ENCODE results near the gene STX16. TPM values are rescaled to one million over a fixed set of nuclear protein-coding genes. Genes with fewer than 3 reads are reported as not detected.

STX16 gene
- total RNA-seq, 1 experiment from 2014 or later, result 93.3 TPM

DNA sequence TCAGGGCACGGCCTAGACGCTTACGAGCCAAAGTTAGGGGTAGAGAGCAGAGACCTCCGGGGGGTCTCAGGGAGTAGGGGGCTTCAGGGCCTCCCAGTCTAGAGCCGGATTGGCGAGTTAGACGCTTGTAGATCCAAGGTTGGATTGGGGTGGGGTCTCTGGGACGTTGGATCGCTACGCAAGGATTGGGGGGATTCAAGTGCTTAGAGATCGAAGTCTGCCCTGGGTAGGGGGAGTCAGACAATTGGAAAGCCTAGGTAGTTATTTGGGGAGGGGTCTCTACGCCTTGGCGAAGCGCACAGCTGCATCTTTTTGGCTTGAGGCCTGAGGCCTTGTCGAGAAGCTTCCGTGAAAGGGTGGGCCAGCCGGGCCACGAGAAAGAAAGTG, 469 bp downstream of the STX16 start:
- no TSS peak for BruUV-seq (replicated peaks)
- intact Hi-C loops (cut with micrococcal nuclease), result loop anchor here (5.0 kb wide), 2 partner anchors 201 to 344 kb away; partner anchors contain the start of genes GNAS, GNAS-AS1 and RAB22A
- Mint-ChIP-seq H3K9me3 (ENCODE audit: unreplicated experiment) (no peaks in the 10 kb centered on the region), H3K4me3 (ENCODE audit: unreplicated experiment) (peak overlapping the region; percentile 96), H3K4me1 (ENCODE audit: insufficient read depth, unreplicated experiment) (peaks cover 19% of the 10 kb centered on the region), H3K27me3 (ENCODE audit: insufficient read depth, unreplicated experiment) (no peaks in the 10 kb centered on the region), H3K27ac (ENCODE audit: low read depth, unreplicated experiment) (peak overlapping the region; percentile 99), H3K36me3 (ENCODE audit: insufficient read depth, unreplicated experiment) (peaks cover 25% of the 10 kb centered on the region)
- POLR2A ChIA-PET, result interaction anchor here (0.7 to 4.9 kb wide), 52 partner anchors 8 to 1130 kb away, joined by 3 to 57 read pairs (median 5); partner anchors contain the start of genes ATP5F1E, GNAS, GNAS-AS1 and NPEPL1
- TF ChIP-seq, protein P1, sequence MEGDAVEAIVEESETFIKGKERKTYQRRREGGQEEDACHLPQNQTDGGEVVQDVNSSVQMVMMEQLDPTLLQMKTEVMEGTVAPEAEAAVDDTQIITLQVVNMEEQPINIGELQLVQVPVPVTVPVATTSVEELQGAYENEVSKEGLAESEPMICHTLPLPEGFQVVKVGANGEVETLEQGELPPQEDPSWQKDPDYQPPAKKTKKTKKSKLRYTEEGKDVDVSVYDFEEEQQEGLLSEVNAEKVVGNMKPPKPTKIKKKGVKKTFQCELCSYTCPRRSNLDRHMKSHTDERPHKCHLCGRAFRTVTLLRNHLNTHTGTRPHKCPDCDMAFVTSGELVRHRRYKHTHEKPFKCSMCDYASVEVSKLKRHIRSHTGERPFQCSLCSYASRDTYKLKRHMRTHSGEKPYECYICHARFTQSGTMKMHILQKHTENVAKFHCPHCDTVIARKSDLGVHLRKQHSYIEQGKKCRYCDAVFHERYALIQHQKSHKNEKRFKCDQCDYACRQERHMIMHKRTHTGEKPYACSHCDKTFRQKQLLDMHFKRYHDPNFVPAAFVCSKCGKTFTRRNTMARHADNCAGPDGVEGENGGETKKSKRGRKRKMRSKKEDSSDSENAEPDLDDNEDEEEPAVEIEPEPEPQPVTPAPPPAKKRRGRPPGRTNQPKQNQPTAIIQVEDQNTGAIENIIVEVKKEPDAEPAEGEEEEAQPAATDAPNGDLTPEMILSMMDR (IDR thresholded peaks at IDR 0.05; ENCODE audit: unreplicated experiment), result no peak
- no peak for DNase-seq (ENCODE audit: unreplicated experiment)
- CTCF ChIA-PET, result interaction anchor here (0.6 to 2.0 kb wide), 25 partner anchors 8 to 1131 kb away, joined by 3 to 15 read pairs (median 3); partner anchors contain the start of genes GNAS, GNAS-AS1 and NPEPL1

DNA sequence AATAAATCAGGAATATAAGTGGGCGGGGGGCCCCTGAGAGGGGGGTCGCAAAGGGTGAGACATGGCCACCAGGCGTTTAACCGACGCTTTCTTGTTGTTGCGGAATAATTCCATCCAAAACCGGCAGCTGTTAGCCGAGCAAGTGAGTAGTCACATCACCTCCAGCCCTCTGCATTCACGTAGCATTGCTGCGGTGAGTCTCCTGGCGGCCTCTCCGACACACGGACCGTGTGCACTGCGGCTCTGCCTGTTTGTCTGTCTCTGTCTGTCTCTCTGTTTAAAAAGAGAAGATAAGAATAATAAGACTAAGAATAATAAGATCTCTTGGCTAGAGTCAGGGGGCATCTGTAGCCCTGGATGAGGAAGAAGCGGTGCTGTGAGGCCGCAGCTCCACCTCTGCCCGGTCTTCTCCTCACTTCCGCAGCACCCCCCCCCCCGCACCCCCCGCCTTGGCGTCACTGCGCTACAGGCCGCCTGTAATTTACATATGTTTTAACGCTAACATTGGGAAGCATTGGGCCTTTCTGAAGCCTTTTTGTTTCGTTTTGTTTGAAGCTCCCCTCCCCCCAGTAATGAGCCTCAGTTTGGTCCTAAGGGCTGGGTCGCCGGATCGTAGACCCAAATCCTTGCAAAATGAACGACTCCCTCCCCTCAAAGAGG, 993 bp downstream of the STX16 start:
- TF ChIP-seq, protein P1 (IDR thresholded peaks at IDR 0.05; ENCODE audit: unreplicated experiment), result no peak
- intact Hi-C loops (cut with micrococcal nuclease), result loop anchor here (1.0 to 5.0 kb wide), 3 partner anchors 200 to 415 kb away; partner anchors contain the start of genes GNAS, GNAS-AS1 and RAB22A
- CTCF ChIA-PET, result interaction anchor here (0.6 to 2.0 kb wide), 22 partner anchors 7 to 1056 kb away, joined by 3 to 15 read pairs (median 3); partner anchors contain the start of genes GNAS and GNAS-AS1
- peak overlapping the region; percentile 96 for H3K4me3 Mint-ChIP-seq (ENCODE audit: unreplicated experiment)
- BruUV-seq (replicated peaks), result TSS peak; percentile 96
- H3K9me3 Mint-ChIP-seq (ENCODE audit: unreplicated experiment), result no peaks in the 10 kb centered on the region
- H3K27me3 Mint-ChIP-seq (ENCODE audit: insufficient read depth, unreplicated experiment), result no peaks in the 10 kb centered on the region
- peaks cover 23% of the 10 kb centered on the region for H3K4me1 Mint-ChIP-seq (ENCODE audit: insufficient read depth, unreplicated experiment)
- H3K36me3 Mint-ChIP-seq (ENCODE audit: insufficient read depth, unreplicated experiment), result peaks cover 27% of the 10 kb centered on the region
- H3K27ac Mint-ChIP-seq (ENCODE audit: low read depth, unreplicated experiment), result peak overlapping the region; percentile 99
- DNase-seq (ENCODE audit: unreplicated experiment), result peak; percentile 78
- POLR2A ChIA-PET, result interaction anchor here (0.6 to 4.9 kb wide), 42 partner anchors 8 to 1130 kb away, joined by 3 to 57 read pairs (median 5); partner anchors contain the start of genes ATP5F1E, RAB22A and VAPB

DNA sequence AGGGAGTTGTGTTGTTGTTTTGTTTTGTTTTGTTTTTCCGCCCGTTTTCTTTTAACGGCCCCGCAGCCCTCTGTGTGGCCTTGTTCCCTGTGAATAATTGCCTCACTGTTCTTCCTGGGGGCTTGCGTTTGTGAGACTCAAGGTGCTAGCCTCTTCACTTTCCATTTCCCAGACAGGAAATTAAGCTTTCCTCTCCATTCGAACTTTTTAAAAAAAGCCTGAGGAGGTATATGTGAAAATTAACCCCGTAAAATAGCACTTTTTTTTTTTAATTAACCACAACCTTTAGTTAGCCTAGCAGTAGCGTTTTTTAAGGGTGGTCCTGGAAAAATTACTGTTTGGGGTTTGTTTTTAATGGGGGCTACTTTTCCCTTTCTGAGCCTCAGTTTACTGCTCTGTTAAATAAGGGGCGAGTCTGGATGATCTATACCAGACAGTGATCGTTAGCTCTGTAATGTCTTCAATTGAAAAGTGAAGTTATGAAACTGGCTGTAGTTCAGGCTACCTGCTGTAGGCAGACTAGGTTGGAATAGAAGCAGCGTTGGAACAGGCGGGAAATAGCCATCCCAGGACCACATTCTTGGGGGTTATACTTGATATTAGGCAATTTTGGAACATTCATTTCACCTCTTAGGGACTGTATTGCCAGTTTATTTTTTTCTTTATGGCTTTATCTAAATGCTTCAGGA, 1.7 kb downstream of the STX16 start:
- ChIA-PET CTCF (interaction anchor here (0.6 to 1.0 kb wide), 7 partner anchors 28 to 1056 kb away, joined by 3 to 5 read pairs (median 3); no protein-coding TSS in a partner anchor), POLR2A (interaction anchor here (0.6 to 4.9 kb wide), 25 partner anchors 11 to 903 kb away, joined by 3 to 57 read pairs (median 5); partner anchors contain the start of genes ATP5F1E, RAB22A and VAPB)
- Mint-ChIP-seq H3K36me3 (ENCODE audit: insufficient read depth, unreplicated experiment) (peaks cover 27% of the 10 kb centered on the region), H3K27me3 (ENCODE audit: insufficient read depth, unreplicated experiment) (no peaks in the 10 kb centered on the region), H3K27ac (ENCODE audit: low read depth, unreplicated experiment) (peak overlapping the region; percentile 99), H3K9me3 (ENCODE audit: unreplicated experiment) (no peaks in the 10 kb centered on the region), H3K4me3 (ENCODE audit: unreplicated experiment) (peak overlapping the region; percentile 96), H3K4me1 (ENCODE audit: insufficient read depth, unreplicated experiment) (peaks cover 23% of the 10 kb centered on the region)
- TF ChIP-seq, protein P1 (IDR thresholded peaks at IDR 0.05; ENCODE audit: unreplicated experiment), result no peak
- DNase-seq (ENCODE audit: unreplicated experiment), result peak; percentile 25
- intact Hi-C loops (cut with micrococcal nuclease), result loop anchor here (1.0 to 5.0 kb wide), 3 partner anchors 200 to 415 kb away; partner anchors contain the start of genes GNAS, GNAS-AS1 and RAB22A
- BruUV-seq (replicated peaks), result no TSS peak

Measured in MCF 10A (cell line).